Measurements from ENCODE around the gene RPGRIP1L. TPM values are rescaled to one million over a fixed set of nuclear protein-coding genes. Genes with fewer than 3 reads are reported as not detected.

Gene RPGRIP1L
- total RNA-seq (10 to 100 TPM; 22.0 to 37.4 TPM), polyA plus RNA-seq (ENCODE audit: insufficient read depth, low read depth, low replicate concordance) (23.0 TPM)
- long read RNA-seq, donor 1, transcript RPGRIP1L-208 (3 exons, 893 nt) = major isoform, 9 of 9 reads
- long read RNA-seq, donor 1, partial matches to known transcripts = 0 of 9 reads
- long read RNA-seq, donor 1, other reads (novel, unspliced or antisense) = 0 of 9 reads
- long read RNA-seq, donor 2, partial matches to known transcripts = 0 of 1 reads
- long read RNA-seq, donor 2, other reads (novel, unspliced or antisense) = 0 of 1 reads

- intact Hi-C loops (cut with DNase I; ENCODE audit: low total_unique reads) = no loop called here
- Histone ChIP-seq H3K4me1 (peaks cover 12% of the 10 kb centered on the region), H3K27me3 (no peaks in the 10 kb centered on the region), H3K27ac (peak within 1 kb of the TSS; percentile 56 to 76), H3K4me3 (peak within 1 kb of the TSS; percentile 77 to 91), H3K9me3 (no peaks in the 10 kb centered on the region), H3K36me3 (ENCODE audit: low read depth, missing control alignments) (no peaks in the 10 kb centered on the region)
- 0 to 1% methylated on average over 48 to 57 of the region's 57 CpGs for WGBS, 2 donors
- peak; percentile 100 for DNase-seq
- TF ChIP-seq POLR2A (IDR thresholded peaks at IDR 0.05) (no peak), CTCF (IDR thresholded peaks at IDR 0.05) (peak in 1 of 3 experiments; percentile 22)
Measured at GRCh38 chr16:53703590-53704444, at the start of gene RPGRIP1L, which contains the start of gene FTO. RPGRIP1L (minus strand) TSS chr16:53703859; CDS start chr16:53700723, 3,136 bp downstream. FTO (plus strand) TSS chr16:53704156.

- no peak for DNase-seq
- intact Hi-C loops (cut with DNase I; ENCODE audit: low total_unique reads) = no loop called here
- H3K27ac ChIP-seq = no peak overlapping the region
- H3K4me1 ChIP-seq = peaks cover 10% of the 10 kb centered on the region
- WGBS, 2 donors = 30 to 61% methylated on average over 1 of the region's 1 CpG
- no peaks in the 10 kb centered on the region for H3K9me3 ChIP-seq
- no peaks in the 10 kb centered on the region for H3K36me3 ChIP-seq (ENCODE audit: low read depth, missing control alignments)
- no peak overlapping the region for H3K4me3 ChIP-seq
- no peaks in the 10 kb centered on the region for H3K27me3 ChIP-seq
- TF ChIP-seq CTCF (IDR thresholded peaks at IDR 0.05) (no peak), POLR2A (IDR thresholded peaks at IDR 0.05) (no peak)
Measured at GRCh38 chr16:53753431-53753830, 49.8 kb upstream of the RPGRIP1L start.

- TF ChIP-seq POLR2A (IDR thresholded peaks at IDR 0.05) (no peak), CTCF (IDR thresholded peaks at IDR 0.05) (no peak)
- Histone ChIP-seq H3K27ac (no peak overlapping the region), H3K27me3 (no peaks in the 10 kb centered on the region), H3K36me3 (ENCODE audit: low read depth, missing control alignments) (no peaks in the 10 kb centered on the region), H3K4me1 (peaks cover 10% of the 10 kb centered on the region), H3K9me3 (no peaks in the 10 kb centered on the region), H3K4me3 (no peak overlapping the region)
- intact Hi-C loops (cut with DNase I; ENCODE audit: low total_unique reads) = no loop called here
- no peak for DNase-seq
- WGBS, 2 donors = 57 to 78% methylated on average over 1 of the region's 1 CpG
Measured at GRCh38 chr16:53752560-53752959, 48.9 kb upstream of the RPGRIP1L start.

GRCh38 chr16:53745753-53746266, 42.2 kb upstream of the RPGRIP1L start:
- 85% methylated on average over 4 of the region's 4 CpGs for WGBS, 2 donors
- Histone ChIP-seq H3K4me1 (peaks cover 7% of the 10 kb centered on the region), H3K9me3 (no peaks in the 10 kb centered on the region), H3K4me3 (no peak overlapping the region), H3K27ac (no peak overlapping the region), H3K27me3 (no peaks in the 10 kb centered on the region), H3K36me3 (ENCODE audit: low read depth, missing control alignments) (no peaks in the 10 kb centered on the region)
- TF ChIP-seq CTCF (IDR thresholded peaks at IDR 0.05) (no peak), POLR2A (IDR thresholded peaks at IDR 0.05) (no peak)
- DNase-seq = no peak
- intact Hi-C loops (cut with DNase I; ENCODE audit: low total_unique reads) = no loop called here
